NCI-H1436 treated with DMSO at 0.1 percent for 48 hours (cell line): Measurements from ENCODE around the gene DHRSX.
"Not testable (repeated sequence)": the region's sequence is repeated elsewhere in the genome, so short reads cannot be mapped to it uniquely, and the experiment has no call there.

Experiments used
- DNase-seq: peaks from one replicate; lab custom pipeline; 2025; lab: John Stamatoyannopoulos, UW

Gene DHRSX

DNA sequence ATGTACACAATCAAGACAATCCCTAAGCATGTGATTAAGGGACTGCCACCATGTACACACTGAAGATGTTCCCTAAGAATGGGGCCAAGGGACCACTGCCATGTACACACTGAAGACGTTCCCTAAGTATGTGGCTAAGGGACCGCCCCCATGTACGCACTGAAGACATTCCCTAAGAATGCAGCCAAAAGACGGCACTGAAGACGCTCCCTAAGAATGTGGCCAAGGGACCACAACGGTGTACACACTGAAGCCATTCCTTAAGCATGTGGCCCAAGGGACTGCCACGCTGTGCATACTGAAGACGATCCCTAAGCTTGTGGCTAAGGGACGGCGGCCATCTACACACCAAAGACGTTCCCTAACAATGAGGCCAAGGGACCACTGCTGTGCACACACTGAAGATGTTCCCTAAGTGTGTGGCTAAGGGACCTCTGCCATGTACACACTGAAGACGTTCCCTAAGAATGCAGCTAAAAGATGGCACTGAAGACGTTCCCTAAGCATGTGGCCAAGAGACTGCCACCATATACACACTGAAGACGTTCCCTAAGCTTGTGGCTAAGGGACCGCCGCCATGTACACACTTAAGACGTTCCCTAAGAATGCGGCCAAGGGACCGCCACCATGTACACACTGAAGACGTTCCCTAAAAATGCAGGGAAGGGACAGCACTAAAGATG, 26.4 kb downstream of the DHRSX start:
- DNase-seq: no peak

- not testable (repeated sequence) for DNase-seq
Measured at GRCh38 chrX:2473064-2473463, 27.7 kb downstream of the DHRSX start.

GRCh38 chrX:2471641-2472040, 29.1 kb downstream of the DHRSX start:
- no peak for DNase-seq

DNA sequence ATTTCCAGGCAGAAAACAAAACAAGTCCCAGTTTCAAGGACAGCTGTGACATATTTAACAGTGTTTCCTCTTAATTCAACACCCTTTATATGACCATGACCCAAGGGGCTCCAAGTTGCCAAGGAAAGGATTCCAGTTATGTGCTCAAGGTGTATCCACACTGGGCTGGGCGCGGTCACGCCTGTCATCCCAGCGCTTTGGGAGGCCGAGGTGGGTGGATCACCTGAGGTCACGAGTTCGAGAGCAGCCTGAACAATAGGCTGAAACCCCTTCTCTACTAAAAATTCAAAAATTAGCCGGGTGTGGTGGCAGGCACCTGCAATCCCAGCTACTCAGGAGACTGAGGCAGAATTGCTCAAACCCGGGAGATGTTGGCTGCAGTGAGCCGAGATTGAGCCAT, 29.6 kb downstream of the DHRSX start:
- DNase-seq: not testable (repeated sequence)

GRCh38 chrX:2469852-2470251, 30.9 kb downstream of the DHRSX start:
- DNase-seq: not testable (repeated sequence)

GRCh38 chrX:2469196-2469685, 31.5 kb downstream of the DHRSX start:
- no peak for DNase-seq

- DNase-seq: no peak
Measured at GRCh38 chrX:2468261-2469195, 32.2 kb downstream of the DHRSX start.

GRCh38 chrX:2466876-2467656, 33.7 kb downstream of the DHRSX start:
- DNase-seq: no peak

- DNase-seq: no peak
Measured at GRCh38 chrX:2464677-2465166, 36.1 kb downstream of the DHRSX start.

- no peak for DNase-seq
Measured at GRCh38 chrX:2463973-2464676, 36.7 kb downstream of the DHRSX start.

GRCh38 chrX:2463481-2463880, 37.3 kb downstream of the DHRSX start:
- DNase-seq: not testable (repeated sequence)

GRCh38 chrX:2462780-2463179, 38.0 kb downstream of the DHRSX start:
- no peak for DNase-seq

DNA sequence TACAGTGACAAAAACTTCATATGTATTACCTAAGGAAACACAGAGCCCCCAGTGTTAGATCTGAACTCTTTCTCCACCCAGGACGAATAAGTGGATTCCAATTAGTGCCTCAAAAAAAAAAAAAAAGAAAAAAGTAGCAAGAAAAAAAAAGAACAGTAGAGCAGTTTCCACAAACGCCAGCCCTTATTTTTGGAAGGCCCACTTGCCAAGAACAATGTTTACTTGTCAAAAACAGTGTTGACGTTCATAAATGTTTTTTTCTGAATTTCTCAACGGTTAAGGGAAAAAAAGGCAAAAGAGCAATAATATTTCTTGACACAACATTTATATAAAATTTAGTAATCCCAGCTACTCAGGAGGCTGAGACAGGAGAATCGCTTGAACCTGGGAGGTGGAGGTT, 38.7 kb downstream of the DHRSX start:
- DNase-seq: no peak

DNA sequence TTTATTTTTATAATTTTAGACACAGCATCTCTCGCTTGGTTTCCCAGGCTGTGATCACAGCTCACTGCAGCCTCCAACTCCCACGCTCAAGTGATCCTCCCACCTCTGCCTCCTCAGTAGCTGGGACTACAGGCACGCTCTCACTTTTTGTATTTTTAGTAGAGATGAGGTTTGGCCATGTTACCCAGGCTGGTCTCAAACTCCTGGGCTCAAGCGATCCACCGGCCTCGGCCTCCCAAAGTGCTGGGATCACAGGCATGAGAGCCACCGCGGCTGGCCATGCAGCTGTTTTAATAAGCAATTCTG, 39.1 kb downstream of the DHRSX start:
- DNase-seq: no peak

DNA sequence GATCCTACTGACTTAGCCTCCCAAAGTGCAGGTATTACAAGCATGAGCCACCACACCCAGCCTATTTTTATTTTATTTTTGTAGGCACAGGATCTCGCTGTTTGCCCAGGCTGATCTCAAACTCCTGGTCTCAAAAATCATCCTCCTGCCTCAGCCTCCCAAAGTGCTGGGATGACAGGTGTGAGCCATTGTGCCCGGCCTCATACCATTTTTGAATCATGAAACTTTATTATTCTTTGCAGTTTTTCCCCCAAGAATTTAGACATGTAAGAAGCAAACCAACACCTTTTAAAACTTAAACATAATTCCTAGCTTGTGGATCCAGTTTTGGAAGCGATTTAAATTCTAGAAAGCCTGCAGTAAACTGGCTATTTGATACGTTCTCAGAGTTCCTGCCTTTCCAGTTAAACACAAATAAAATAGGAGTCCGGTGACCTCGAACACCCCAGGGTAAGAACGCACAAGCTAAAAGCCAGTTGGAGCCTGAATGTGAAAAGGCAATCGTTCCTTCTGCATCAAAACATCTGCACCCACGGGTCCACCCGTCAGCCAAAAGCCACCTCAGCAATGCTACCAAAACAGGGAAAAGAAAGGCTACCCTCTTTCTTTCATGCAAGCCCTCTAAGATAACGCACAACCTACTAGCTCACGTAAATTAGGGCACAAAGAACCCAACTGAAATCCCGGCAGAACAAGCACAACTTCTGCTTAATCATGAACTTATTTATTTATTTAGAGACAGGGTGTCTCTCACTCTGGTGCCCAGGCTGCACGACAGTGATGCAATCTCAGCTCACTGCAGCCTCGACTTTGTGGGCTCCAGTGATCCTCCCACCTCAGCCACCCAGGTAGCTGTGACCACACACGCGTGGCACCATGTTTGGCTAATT, 39.7 kb downstream of the DHRSX start:
- not testable (repeated sequence) for DNase-seq

DNA sequence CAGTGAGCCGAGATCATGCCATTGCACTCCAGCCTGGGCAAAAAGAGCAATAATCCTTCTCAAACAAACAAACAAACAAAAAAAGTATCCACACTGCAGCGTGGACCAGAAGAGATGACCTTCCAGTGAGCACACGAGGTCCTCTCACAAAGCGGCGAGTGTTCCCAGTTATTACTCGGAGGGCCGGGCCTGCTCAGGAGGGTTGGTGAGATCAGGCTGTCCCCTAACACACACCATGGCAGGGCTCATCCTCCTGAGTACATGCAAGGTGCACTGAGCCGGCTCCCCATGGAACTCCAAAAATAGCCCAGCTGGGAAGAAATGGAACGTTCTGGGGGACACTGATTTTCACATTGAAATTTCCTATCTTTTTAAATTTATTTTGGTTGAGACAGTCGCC, 40.7 kb downstream of the DHRSX start:
- DNase-seq: not testable (repeated sequence)

DNA sequence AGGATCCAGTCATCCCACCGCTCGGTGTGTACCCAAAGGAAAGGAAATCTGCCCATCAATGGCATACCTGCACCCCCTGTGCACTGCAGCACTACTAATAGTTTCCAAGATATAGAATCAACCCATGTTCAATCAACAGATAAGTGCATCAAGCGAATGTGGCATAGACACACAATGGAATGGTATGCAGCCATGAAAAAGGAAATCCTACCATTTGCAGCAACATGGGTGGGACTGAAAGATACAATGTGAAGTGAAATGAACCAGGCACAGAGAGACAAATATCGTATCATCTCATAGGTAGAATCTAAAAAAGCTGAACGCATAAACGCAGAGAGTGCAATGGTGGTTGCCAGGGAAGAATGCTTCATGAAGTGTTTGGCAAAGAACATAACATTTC, 42.5 kb downstream of the DHRSX start:
- no peak for DNase-seq

- no peak for DNase-seq
Measured at GRCh38 chrX:2457289-2458133, 43.3 kb downstream of the DHRSX start.

GRCh38 chrX:2456091-2456490, 44.7 kb downstream of the DHRSX start:
- DNase-seq: not testable (repeated sequence)

- not testable (repeated sequence) for DNase-seq
Measured at GRCh38 chrX:2454620-2455019, 46.2 kb downstream of the DHRSX start.
